Measurements from ENCODE around the gene B3GALT5. TPM values are rescaled to one million over a fixed set of nuclear protein-coding genes. Genes with fewer than 3 reads are reported as not detected.

B3GALT5 gene
- total RNA-seq, 6 experiments from 2014 or later = 0.36 to 0.84 (median 0.68) TPM

- no peaks in the 10 kb centered on the region for H3K9me3 Mint-ChIP-seq
- H3K36me3 Mint-ChIP-seq (ENCODE audit: low read depth) = peaks cover 16% of the 10 kb centered on the region
- DNase-seq = no peak
- no peak overlapping the region for H3K27ac Mint-ChIP-seq
- peaks cover 21% of the 10 kb centered on the region for H3K4me1 Mint-ChIP-seq (ENCODE audit: low read depth)
- no peak overlapping the region for H3K4me3 Mint-ChIP-seq
- TF ChIP-seq CTCF (IDR thresholded peaks at IDR 0.05) = no peak
- H3K27me3 Mint-ChIP-seq (ENCODE audit: insufficient read depth) = peaks cover 20% of the 10 kb centered on the region
Measured at GRCh38 chr21:39662411-39662953, 49.7 kb downstream of the B3GALT5 start.

GRCh38 chr21:39663066-39663465 is 50.3 kb downstream of the B3GALT5 start:
- no peak overlapping the region for H3K4me3 Mint-ChIP-seq
- TF ChIP-seq CTCF (IDR thresholded peaks at IDR 0.05) = no peak
- peaks cover 16% of the 10 kb centered on the region for H3K36me3 Mint-ChIP-seq (ENCODE audit: low read depth)
- H3K9me3 Mint-ChIP-seq = no peaks in the 10 kb centered on the region
- no peak for DNase-seq
- peaks cover 21% of the 10 kb centered on the region for H3K4me1 Mint-ChIP-seq (ENCODE audit: low read depth)
- no peak overlapping the region for H3K27ac Mint-ChIP-seq
- H3K27me3 Mint-ChIP-seq (ENCODE audit: insufficient read depth) = peaks cover 23% of the 10 kb centered on the region

- Mint-ChIP-seq H3K36me3 (ENCODE audit: low read depth) (peaks cover 16% of the 10 kb centered on the region), H3K27ac (no peak overlapping the region), H3K9me3 (no peaks in the 10 kb centered on the region), H3K4me3 (no peak overlapping the region), H3K27me3 (ENCODE audit: insufficient read depth) (peaks cover 23% of the 10 kb centered on the region), H3K4me1 (ENCODE audit: low read depth) (peaks cover 21% of the 10 kb centered on the region)
- TF ChIP-seq CTCF (IDR thresholded peaks at IDR 0.05) = no peak
- DNase-seq = no peak
Measured at GRCh38 chr21:39663742-39664492, 51.2 kb downstream of the B3GALT5 start.

GRCh38 chr21:39664586-39664985 is 51.8 kb downstream of the B3GALT5 start:
- no peak for TF ChIP-seq CTCF (IDR thresholded peaks at IDR 0.05)
- H3K27me3 Mint-ChIP-seq (ENCODE audit: insufficient read depth) = peaks cover 23% of the 10 kb centered on the region
- H3K4me1 Mint-ChIP-seq (ENCODE audit: low read depth) = peaks cover 17% of the 10 kb centered on the region
- no peak overlapping the region for H3K4me3 Mint-ChIP-seq
- no peaks in the 10 kb centered on the region for H3K9me3 Mint-ChIP-seq
- no peak overlapping the region for H3K27ac Mint-ChIP-seq
- H3K36me3 Mint-ChIP-seq (ENCODE audit: low read depth) = peaks cover 16% of the 10 kb centered on the region
- no peak for DNase-seq

- Mint-ChIP-seq H3K27me3 (ENCODE audit: insufficient read depth) (peaks cover 34% of the 10 kb centered on the region), H3K4me3 (no peak overlapping the region), H3K4me1 (ENCODE audit: low read depth) (peaks cover 8% of the 10 kb centered on the region), H3K9me3 (no peaks in the 10 kb centered on the region), H3K36me3 (ENCODE audit: low read depth) (peaks cover 11% of the 10 kb centered on the region), H3K27ac (no peak overlapping the region)
- DNase-seq = no peak
- no peak for TF ChIP-seq CTCF (IDR thresholded peaks at IDR 0.05)
Measured at GRCh38 chr21:39666026-39666425, 53.3 kb downstream of the B3GALT5 start.
